HepG2 (cell line): ENCODE results near the gene NANOS1. TPM values are rescaled to one million over a fixed set of nuclear protein-coding genes. Genes with fewer than 3 reads are reported as not detected.

Experiments
- ISL2 ChIP-seq: sonication (generic); formaldehyde crosslinking; IDR thresholded peaks from 2 replicates; pipeline ENCODE4 v1.5.0; 2020; ENCODE audit warnings: missing genetic modification reagents
- KIAA2018 ChIP-seq: sonication (generic); formaldehyde crosslinking; IDR thresholded peaks from 2 replicates; pipeline ENCODE4 v1.5.0; 2020; ENCODE audit warnings: mild to moderate bottlenecking, missing genetic modification reagents, borderline replicate concordance
- TEAD2 ChIP-seq: sonication (generic); formaldehyde crosslinking; IDR thresholded peaks from 2 replicates; pipeline ENCODE4 v1.9.0; 2021; ENCODE audit warnings: missing genetic modification reagents
- ZBTB4 ChIP-seq: sonication (generic); formaldehyde crosslinking; IDR thresholded peaks from 2 replicates; pipeline ENCODE4 v1.4.0; 2020; ENCODE audit warnings: missing genetic modification reagents, mild to moderate bottlenecking, borderline replicate concordance
- ZFP36L2 ChIP-seq: sonication (generic); formaldehyde crosslinking; IDR thresholded peaks from 2 replicates; pipeline ENCODE4 v1.4.0; 2020; ENCODE audit warnings: missing genetic modification reagents
- ZHX1 ChIP-seq: sonication (generic); formaldehyde crosslinking; IDR thresholded peaks from 2 replicates; pipeline ENCODE4 v1.8.1; 2022; ENCODE audit warnings: low read depth, mild to moderate bottlenecking, missing genetic modification reagents
- ZNF614 ChIP-seq: IDR thresholded peaks from 2 replicates; pipeline ENCODE4 v1.6.1; 2018; ENCODE audit warnings: missing biosample characterization, missing genetic modification reagents, inconsistent platforms, borderline replicate concordance
- polyA plus RNA-seq, 8 experiments: library from polyadenylated mRNA; depleted of rRNA in 3 of 8; stranded (reverse) in 7 of 8; unstranded in 1 of 8; fragments of >200 nt; fragmentation: Illumina TruSeq in 4 of 8; extraction: Trizol in 4 of 8; gene quantifications; 2 replicates each; pipeline versions ENCODE4 v1.2.1 to v1.2.3, GENCODE V29; 2011 to 2016; ENCODE audit warnings: low read depth in 4 of 8, missing spikeins in 1 of 8, mixed read lengths in 1 of 8; ENCODE audit not compliant: insufficient read depth in 1 of 8
- total RNA-seq, 5 experiments: library from RNA; depleted of rRNA; stranded (reverse); fragments of >200 nt; fragmentation: Illumina TruSeq; extraction: Trizol; gene quantifications; 2 replicates each; pipeline ENCODE4 v1.2.3, GENCODE V29; 2016; ENCODE audit warnings: low read depth in 1 of 5

The NANOS1 gene
- total and polyA plus RNA-seq, 2 of the 13 experiments (the other 11 are each of a cell fraction or from before 2014, with no cell fraction given): 1.7 to 2.2 TPM

GRCh38 chr10:118990326-118990725 is 39.2 kb upstream of the NANOS1 start (continued):
- TF ChIP-seq ZBTB4 (CRISPR knock-in tag): no peak
- TF ChIP-seq ZFP36L2 (CRISPR knock-in tag): no peak
- TF ChIP-seq ISL2 (CRISPR knock-in tag): no peak
- no peak for TF ChIP-seq ZNF614
- no peak for TF ChIP-seq ZHX1 (CRISPR knock-in tag)
- no peak for TF ChIP-seq TEAD2 (CRISPR knock-in tag)
- no peak for TF ChIP-seq KIAA2018 (CRISPR knock-in tag)
- TF ChIP-seq, all 625 proteins: peak for 0
